Measurements from ENCODE around the gene TMUB1.

Gene TMUB1

GRCh38 chr7:151083071-151083823, at the start of gene TMUB1:
Gene TMUB1, minus strand, starts transcription at chr7:151083493. Its CDS starts 930 bp downstream, at chr7:151082563.
- no peaks in the 10 kb centered on the region for H3K27me3 ChIP-seq (ENCODE audit: insufficient read depth, low read length)
- peaks cover 6% of the 10 kb centered on the region for H3K36me3 ChIP-seq (ENCODE audit: insufficient read depth, low read length)

GRCh38 chr7:151132461-151133205, 49.3 kb upstream of the TMUB1 start:
- Histone ChIP-seq H3K27me3 (ENCODE audit: insufficient read depth, low read length) (no peaks in the 10 kb centered on the region), H2AFZ (ENCODE audit: low read depth, low read length) (no peak overlapping the region), H3K9me3 (ENCODE audit: low read length) (no peaks in the 10 kb centered on the region), H3K4me1 (ENCODE audit: insufficient read depth, low read length) (no peaks in the 10 kb centered on the region), H3K4me3 (ENCODE audit: low read length) (no peak overlapping the region), H3K36me3 (ENCODE audit: insufficient read depth, low read length) (peaks cover 78% of the 10 kb centered on the region)

More at GRCh38 chr7:151083071-151083823, at the start of gene TMUB1:
- Histone ChIP-seq H2AFZ (ENCODE audit: low read depth, low read length) (peak within 1 kb of the TSS; percentile 93), H3K9me3 (ENCODE audit: low read length) (no peaks in the 10 kb centered on the region), H3K4me3 (ENCODE audit: low read length) (peak within 1 kb of the TSS; percentile 75), H3K4me1 (ENCODE audit: insufficient read depth, low read length) (peaks cover 56% of the 10 kb centered on the region)

- no peaks in the 10 kb centered on the region for H3K4me1 ChIP-seq (ENCODE audit: insufficient read depth, low read length)
- peaks cover 76% of the 10 kb centered on the region for H3K36me3 ChIP-seq (ENCODE audit: insufficient read depth, low read length)
- no peak overlapping the region for H3K4me3 ChIP-seq (ENCODE audit: low read length)
- H3K9me3 ChIP-seq (ENCODE audit: low read length) = no peaks in the 10 kb centered on the region
- H2AFZ ChIP-seq (ENCODE audit: low read depth, low read length) = no peak overlapping the region
- H3K27me3 ChIP-seq (ENCODE audit: insufficient read depth, low read length) = no peaks in the 10 kb centered on the region
Observed at GRCh38 chr7:151131592-151132293, 48.5 kb upstream of the TMUB1 start.

- Histone ChIP-seq H3K36me3 (ENCODE audit: insufficient read depth, low read length) (peaks cover 71% of the 10 kb centered on the region), H3K4me3 (ENCODE audit: low read length) (no peak overlapping the region), H3K4me1 (ENCODE audit: insufficient read depth, low read length) (no peaks in the 10 kb centered on the region), H3K27me3 (ENCODE audit: insufficient read depth, low read length) (no peaks in the 10 kb centered on the region), H2AFZ (ENCODE audit: low read depth, low read length) (no peak overlapping the region), H3K9me3 (ENCODE audit: low read length) (no peaks in the 10 kb centered on the region)
Observed at GRCh38 chr7:151131224-151131591, 47.9 kb upstream of the TMUB1 start.

GRCh38 chr7:151130741-151131157, 47.5 kb upstream of the TMUB1 start:
- Histone ChIP-seq H3K4me1 (ENCODE audit: insufficient read depth, low read length) (no peaks in the 10 kb centered on the region), H2AFZ (ENCODE audit: low read depth, low read length) (no peak overlapping the region), H3K9me3 (ENCODE audit: low read length) (no peaks in the 10 kb centered on the region), H3K27me3 (ENCODE audit: insufficient read depth, low read length) (no peaks in the 10 kb centered on the region), H3K4me3 (ENCODE audit: low read length) (no peak overlapping the region), H3K36me3 (ENCODE audit: insufficient read depth, low read length) (peaks cover 66% of the 10 kb centered on the region)

GRCh38 chr7:151129960-151130591, 46.8 kb upstream of the TMUB1 start:
- Histone ChIP-seq H3K27me3 (ENCODE audit: insufficient read depth, low read length) (no peaks in the 10 kb centered on the region), H2AFZ (ENCODE audit: low read depth, low read length) (no peak overlapping the region), H3K4me3 (ENCODE audit: low read length) (no peak overlapping the region), H3K36me3 (ENCODE audit: insufficient read depth, low read length) (peaks cover 65% of the 10 kb centered on the region), H3K9me3 (ENCODE audit: low read length) (no peaks in the 10 kb centered on the region), H3K4me1 (ENCODE audit: insufficient read depth, low read length) (no peaks in the 10 kb centered on the region)

- Histone ChIP-seq H3K36me3 (ENCODE audit: insufficient read depth, low read length) (peaks cover 65% of the 10 kb centered on the region), H3K27me3 (ENCODE audit: insufficient read depth, low read length) (no peaks in the 10 kb centered on the region), H3K4me1 (ENCODE audit: insufficient read depth, low read length) (no peaks in the 10 kb centered on the region), H2AFZ (ENCODE audit: low read depth, low read length) (no peak overlapping the region), H3K4me3 (ENCODE audit: low read length) (no peak overlapping the region), H3K9me3 (ENCODE audit: low read length) (no peaks in the 10 kb centered on the region)
Observed at GRCh38 chr7:151129117-151129959, 46.0 kb upstream of the TMUB1 start.

GRCh38 chr7:151128716-151129115, 45.4 kb upstream of the TMUB1 start:
- no peaks in the 10 kb centered on the region for H3K9me3 ChIP-seq (ENCODE audit: low read length)
- H2AFZ ChIP-seq (ENCODE audit: low read depth, low read length) = no peak overlapping the region
- no peaks in the 10 kb centered on the region for H3K4me1 ChIP-seq (ENCODE audit: insufficient read depth, low read length)
- H3K36me3 ChIP-seq (ENCODE audit: insufficient read depth, low read length) = peaks cover 59% of the 10 kb centered on the region
- no peaks in the 10 kb centered on the region for H3K27me3 ChIP-seq (ENCODE audit: insufficient read depth, low read length)
- no peak overlapping the region for H3K4me3 ChIP-seq (ENCODE audit: low read length)

- no peaks in the 10 kb centered on the region for H3K9me3 ChIP-seq (ENCODE audit: low read length)
- no peak overlapping the region for H2AFZ ChIP-seq (ENCODE audit: low read depth, low read length)
- H3K27me3 ChIP-seq (ENCODE audit: insufficient read depth, low read length) = no peaks in the 10 kb centered on the region
- H3K36me3 ChIP-seq (ENCODE audit: insufficient read depth, low read length) = peaks cover 56% of the 10 kb centered on the region
- no peaks in the 10 kb centered on the region for H3K4me1 ChIP-seq (ENCODE audit: insufficient read depth, low read length)
- H3K4me3 ChIP-seq (ENCODE audit: low read length) = no peak overlapping the region
Observed at GRCh38 chr7:151128144-151128543, 44.9 kb upstream of the TMUB1 start.

- peaks cover 51% of the 10 kb centered on the region for H3K36me3 ChIP-seq (ENCODE audit: insufficient read depth, low read length)
- no peaks in the 10 kb centered on the region for H3K27me3 ChIP-seq (ENCODE audit: insufficient read depth, low read length)
- H3K9me3 ChIP-seq (ENCODE audit: low read length) = no peaks in the 10 kb centered on the region
- no peak overlapping the region for H3K4me3 ChIP-seq (ENCODE audit: low read length)
- no peaks in the 10 kb centered on the region for H3K4me1 ChIP-seq (ENCODE audit: insufficient read depth, low read length)
- no peak overlapping the region for H2AFZ ChIP-seq (ENCODE audit: low read depth, low read length)
Observed at GRCh38 chr7:151126491-151127137, 43.3 kb upstream of the TMUB1 start.

GRCh38 chr7:151125846-151126481, 42.7 kb upstream of the TMUB1 start:
- H3K4me1 ChIP-seq (ENCODE audit: insufficient read depth, low read length) = no peaks in the 10 kb centered on the region
- peaks cover 51% of the 10 kb centered on the region for H3K36me3 ChIP-seq (ENCODE audit: insufficient read depth, low read length)
- H3K27me3 ChIP-seq (ENCODE audit: insufficient read depth, low read length) = no peaks in the 10 kb centered on the region
- no peaks in the 10 kb centered on the region for H3K9me3 ChIP-seq (ENCODE audit: low read length)
- no peak overlapping the region for H2AFZ ChIP-seq (ENCODE audit: low read depth, low read length)
- no peak overlapping the region for H3K4me3 ChIP-seq (ENCODE audit: low read length)

All from neuron (in vitro differentiated cells).